ENCODE measurements around the gene PPP3CA. TPM values are rescaled to one million over a fixed set of nuclear protein-coding genes. Genes with fewer than 3 reads are reported as not detected.
A peak's percentile ranks its signal among the peaks of the same experiment; 100 is the strongest.

Gene PPP3CA
- total and polyA plus RNA-seq, 2 donors (not counting 1 experiment from before 2014, with no cell fraction given): 66.4 to 79.3 TPM

DNA sequence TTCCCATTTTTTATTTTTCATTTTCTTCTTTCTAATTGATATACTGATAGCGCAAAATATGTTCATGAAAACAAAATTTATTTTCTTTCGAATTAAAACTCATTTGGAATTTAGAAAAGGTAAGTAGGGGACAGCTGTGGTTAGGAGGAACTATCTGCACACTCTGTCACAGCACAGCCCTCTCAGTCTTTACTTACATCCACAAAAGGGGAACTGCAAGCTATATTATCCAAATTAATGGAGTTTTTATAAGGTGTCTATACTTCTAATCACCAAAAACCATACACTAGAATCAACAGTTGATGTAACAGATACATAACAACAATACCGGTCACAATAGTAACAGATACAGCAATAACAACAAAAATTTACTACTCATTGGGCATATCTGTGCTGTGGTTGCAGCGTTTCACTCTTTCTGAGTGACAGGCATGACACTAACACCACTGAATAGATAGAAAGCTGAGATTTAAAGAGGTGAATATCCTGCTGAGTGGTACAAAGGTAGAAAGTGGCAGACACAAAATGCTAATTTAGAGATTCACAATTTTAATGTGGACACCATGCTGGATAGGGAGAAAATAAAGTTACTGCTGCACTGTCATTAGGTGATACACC is 160.7 kb downstream of the PPP3CA start:
- Histone ChIP-seq H2AFZ (ENCODE audit: low read length) (no peak overlapping the region), H3K27ac (ENCODE audit: insufficient read depth, low read length) (no peak overlapping the region), H3K4me3 (replicated peaks in 1 of 4; ENCODE audit: control extremely low read depth in 1 of 4, insufficient read depth in 1 of 4, low read depth in 3 of 4, low read length in 4 of 4) (no peak overlapping the region), H3K9me3 (ENCODE audit: control insufficient read depth, insufficient read depth, low read depth, low read length) (no peaks in the 10 kb centered on the region), H3K4me1 (ENCODE audit: control insufficient read depth, extremely low read depth, insufficient read depth, low read length) (peaks cover 6% of the 10 kb centered on the region), H4K20me1 (ENCODE audit: control insufficient read depth, extremely low read depth, insufficient read depth, low read length) (no peaks in the 10 kb centered on the region), H3K36me3 (ENCODE audit: control insufficient read depth, insufficient read depth, low read length) (no peaks in the 10 kb centered on the region), H3K27me3 (ENCODE audit: control insufficient read depth, insufficient read depth, low read length) (no peaks in the 10 kb centered on the region), H3K4me2 (ENCODE audit: extremely low read depth, insufficient read depth, low read length) (no peak overlapping the region), H3K9ac (ENCODE audit: insufficient read depth, low read length) (no peak overlapping the region), H3K79me2 (ENCODE audit: control insufficient read depth, insufficient read depth, low read length) (peaks cover 3% of the 10 kb centered on the region)
- no peak for TF ChIP-seq EZH2 (IDR thresholded peaks at IDR 0.05; ENCODE audit: low read length, missing control alignments)
- TF ChIP-seq CTCF (conservative IDR thresholded peaks at IDR 0.05 in 1 of 2, IDR thresholded peaks at IDR 0.05 in 1 of 2; ENCODE audit: low read depth in 1 of 2, low read length in 2 of 2): no peak
- no peak for DNase-seq (ENCODE audit: low read depth in 2 of 2)

- H3K9me3 ChIP-seq (ENCODE audit: control insufficient read depth, insufficient read depth, low read depth, low read length): no peaks in the 10 kb centered on the region
- H3K27ac ChIP-seq (ENCODE audit: insufficient read depth, low read length): no peak overlapping the region
- H3K4me1 ChIP-seq (ENCODE audit: control insufficient read depth, extremely low read depth, insufficient read depth, low read length): peaks cover 2% of the 10 kb centered on the region
- H4K20me1 ChIP-seq (ENCODE audit: control insufficient read depth, extremely low read depth, insufficient read depth, low read length): no peaks in the 10 kb centered on the region
- no peak for DNase-seq (ENCODE audit: low read depth in 2 of 2)
- H3K27me3 ChIP-seq (ENCODE audit: control insufficient read depth, insufficient read depth, low read length): no peaks in the 10 kb centered on the region
- no peak overlapping the region for H2AFZ ChIP-seq (ENCODE audit: low read length)
- no peak overlapping the region for H3K4me3 ChIP-seq (replicated peaks in 1 of 4; ENCODE audit: control extremely low read depth in 1 of 4, insufficient read depth in 1 of 4, low read depth in 3 of 4, low read length in 4 of 4)
- no peak overlapping the region for H3K4me2 ChIP-seq (ENCODE audit: extremely low read depth, insufficient read depth, low read length)
- no peaks in the 10 kb centered on the region for H3K36me3 ChIP-seq (ENCODE audit: control insufficient read depth, insufficient read depth, low read length)
- peaks cover 2% of the 10 kb centered on the region for H3K79me2 ChIP-seq (ENCODE audit: control insufficient read depth, insufficient read depth, low read length)
- H3K9ac ChIP-seq (ENCODE audit: insufficient read depth, low read length): no peak overlapping the region
- no peak for TF ChIP-seq EZH2 (IDR thresholded peaks at IDR 0.05; ENCODE audit: low read length, missing control alignments)
- no peak for TF ChIP-seq CTCF (conservative IDR thresholded peaks at IDR 0.05 in 1 of 2, IDR thresholded peaks at IDR 0.05 in 1 of 2; ENCODE audit: low read depth in 1 of 2, low read length in 2 of 2)
Observed at GRCh38 chr4:101184668-101185067, 162.7 kb downstream of the PPP3CA start.

DNA sequence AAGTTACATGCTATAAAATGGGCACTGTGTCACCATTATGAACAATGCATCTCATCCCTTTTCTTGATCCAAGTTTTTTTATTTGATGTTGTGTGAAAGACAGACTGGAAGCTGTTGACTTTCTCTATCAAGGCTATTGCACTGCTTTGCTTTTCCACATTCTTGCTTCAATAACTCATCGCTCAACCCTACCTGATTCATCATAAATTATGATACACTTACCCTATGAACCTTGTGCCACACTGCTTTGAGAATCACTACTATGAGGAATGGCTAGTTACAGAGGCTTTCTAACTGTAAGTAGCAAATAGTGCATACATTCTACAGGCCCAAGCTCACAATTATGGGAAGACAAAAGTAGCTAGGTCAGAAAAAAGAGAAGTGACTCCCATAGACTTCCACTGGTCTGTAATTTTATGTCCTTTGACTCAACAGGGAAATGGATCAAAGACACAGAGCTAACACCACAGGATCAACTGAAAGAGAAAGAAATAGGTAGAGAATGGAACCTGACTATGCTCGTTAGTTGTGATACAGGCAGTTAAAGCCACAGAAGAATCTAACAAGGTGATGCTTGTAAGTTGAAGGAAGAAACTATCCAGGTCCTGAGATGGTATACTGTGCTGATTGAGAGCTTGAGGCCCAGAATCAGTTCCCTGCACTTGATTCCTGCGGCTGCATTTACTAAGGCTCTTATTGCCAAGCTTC is 163.5 kb downstream of the PPP3CA start:
- peaks cover 4% of the 10 kb centered on the region for H3K79me2 ChIP-seq (ENCODE audit: control insufficient read depth, insufficient read depth, low read length)
- peaks cover 2% of the 10 kb centered on the region for H3K4me1 ChIP-seq (ENCODE audit: control insufficient read depth, extremely low read depth, insufficient read depth, low read length)
- no peaks in the 10 kb centered on the region for H3K9me3 ChIP-seq (ENCODE audit: control insufficient read depth, insufficient read depth, low read depth, low read length)
- H3K27ac ChIP-seq (ENCODE audit: insufficient read depth, low read length): no peak overlapping the region
- DNase-seq (ENCODE audit: low read depth in 2 of 2): peak in 1 of 2 donors; percentile 53
- no peak for TF ChIP-seq CTCF (conservative IDR thresholded peaks at IDR 0.05 in 1 of 2, IDR thresholded peaks at IDR 0.05 in 1 of 2; ENCODE audit: low read depth in 1 of 2, low read length in 2 of 2)
- TF ChIP-seq EZH2 (IDR thresholded peaks at IDR 0.05; ENCODE audit: low read length, missing control alignments): no peak
- no peak overlapping the region for H2AFZ ChIP-seq (ENCODE audit: low read length)
- no peaks in the 10 kb centered on the region for H3K27me3 ChIP-seq (ENCODE audit: control insufficient read depth, insufficient read depth, low read length)
- no peak overlapping the region for H3K4me3 ChIP-seq (replicated peaks in 1 of 4; ENCODE audit: control extremely low read depth in 1 of 4, insufficient read depth in 1 of 4, low read depth in 3 of 4, low read length in 4 of 4)
- H3K4me2 ChIP-seq (ENCODE audit: extremely low read depth, insufficient read depth, low read length): no peak overlapping the region
- no peak overlapping the region for H3K9ac ChIP-seq (ENCODE audit: insufficient read depth, low read length)
- H4K20me1 ChIP-seq (ENCODE audit: control insufficient read depth, extremely low read depth, insufficient read depth, low read length): no peaks in the 10 kb centered on the region
- no peaks in the 10 kb centered on the region for H3K36me3 ChIP-seq (ENCODE audit: control insufficient read depth, insufficient read depth, low read length)
